GM18951 (cell line): ENCODE results near the gene COX6B1.

Experiments
- POLR2A ChIP-seq: IDR thresholded peaks from 4 replicates; pipeline ENCODE4 v1.6.1; 2011; ENCODE audit warnings: mild to moderate bottlenecking; ENCODE audit not compliant: insufficient read length, insufficient read depth; ENCODE audit errors: extremely low read depth
- in situ Hi-C: fragments of 300-500 bp; cut with MboI; formaldehyde crosslinking; loops from one replicate; pipeline ENCODE4 v1.12.0; 2022; ENCODE audit warnings: low sequenced_read_pairs, mixed read lengths, inconsistent platforms; ENCODE audit not compliant: unreplicated experiment

Gene COX6B1

DNA sequence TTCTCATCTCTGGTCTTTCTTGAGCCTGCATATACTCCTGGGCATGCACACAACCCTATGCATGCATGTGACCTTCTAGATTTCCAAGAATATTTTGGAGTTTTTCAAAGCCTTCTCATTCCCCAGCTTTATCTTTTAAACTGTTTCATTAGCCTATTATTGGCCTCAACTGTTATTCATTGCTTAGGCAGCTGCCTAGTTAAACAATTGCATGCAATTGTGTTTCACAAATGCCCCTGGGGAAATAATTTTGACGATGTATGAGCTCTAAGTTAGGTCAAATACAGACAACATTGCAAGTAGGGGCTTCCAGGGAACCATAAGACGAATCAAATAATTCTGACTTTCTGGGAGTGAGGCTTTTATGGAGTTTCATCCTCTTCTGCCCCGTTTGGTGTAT, 15.9 kb downstream of the COX6B1 start:
- no peak for TF ChIP-seq POLR2A
- in situ Hi-C loops = no loop called here

GRCh38 chr19:35665157-35665556, 17.0 kb downstream of the COX6B1 start:
- no peak for TF ChIP-seq POLR2A
- in situ Hi-C loops = no loop called here

DNA sequence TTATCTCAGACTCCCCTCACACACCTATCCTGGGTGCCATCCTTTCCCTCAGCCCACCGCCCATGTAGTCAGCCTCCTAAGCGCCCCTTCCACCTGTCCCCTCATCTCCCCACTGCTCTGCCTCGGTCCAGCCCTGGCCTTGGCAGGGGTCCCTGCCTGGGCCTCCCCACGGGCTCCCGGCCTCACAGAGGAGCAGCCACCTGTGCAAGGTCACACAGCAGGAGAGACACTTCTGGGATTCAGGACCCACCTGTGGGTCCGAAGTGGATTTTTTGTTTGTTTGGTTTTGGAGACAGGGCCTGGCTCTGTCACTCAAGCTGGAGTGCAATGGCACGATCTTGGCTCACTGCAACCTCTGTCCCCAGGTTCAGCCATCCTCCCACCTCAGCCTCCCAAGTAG, 17.5 kb downstream of the COX6B1 start:
- no peak for TF ChIP-seq POLR2A
- in situ Hi-C loops = no loop called here

DNA sequence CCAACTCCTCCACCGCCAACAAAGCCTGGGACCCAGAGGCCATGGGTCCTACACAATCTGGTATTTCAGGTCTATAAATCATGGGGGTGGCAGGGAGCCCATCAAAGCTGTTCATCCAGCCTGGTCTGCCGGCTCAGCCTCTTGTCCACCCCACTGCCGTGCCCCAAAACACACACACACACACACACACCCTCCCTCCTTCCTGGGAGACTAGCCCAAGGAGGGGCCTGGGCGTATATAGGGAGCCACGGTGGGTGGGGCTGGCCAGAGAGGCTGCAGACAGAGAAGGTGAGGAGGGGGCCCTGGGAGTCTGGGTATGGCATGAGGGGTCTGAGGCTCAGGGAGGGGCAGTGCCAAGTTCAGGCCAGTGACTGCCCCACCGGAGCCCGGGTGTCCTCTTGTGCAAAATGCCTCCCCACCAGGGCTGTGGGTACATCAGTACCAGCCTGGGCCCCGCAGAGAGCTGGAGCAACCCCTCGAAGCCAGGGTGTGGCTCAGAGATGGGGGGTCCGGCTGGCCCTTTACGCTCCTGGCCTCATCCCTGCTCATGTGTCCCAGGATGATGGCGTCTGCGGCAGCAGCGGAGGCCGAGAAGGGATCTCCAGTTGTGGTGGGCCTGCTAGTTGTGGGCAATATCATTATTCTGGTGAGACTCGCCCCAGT, 18.3 kb downstream of the COX6B1 start, which contains the start of gene UPK1A:
Gene UPK1A, plus strand, starts transcription at position 267 of the 663 bp plus-strand sequence. Its CDS starts 296 bp downstream, at position 563.
- TF ChIP-seq POLR2A = no peak
- in situ Hi-C loops = no loop called here

DNA sequence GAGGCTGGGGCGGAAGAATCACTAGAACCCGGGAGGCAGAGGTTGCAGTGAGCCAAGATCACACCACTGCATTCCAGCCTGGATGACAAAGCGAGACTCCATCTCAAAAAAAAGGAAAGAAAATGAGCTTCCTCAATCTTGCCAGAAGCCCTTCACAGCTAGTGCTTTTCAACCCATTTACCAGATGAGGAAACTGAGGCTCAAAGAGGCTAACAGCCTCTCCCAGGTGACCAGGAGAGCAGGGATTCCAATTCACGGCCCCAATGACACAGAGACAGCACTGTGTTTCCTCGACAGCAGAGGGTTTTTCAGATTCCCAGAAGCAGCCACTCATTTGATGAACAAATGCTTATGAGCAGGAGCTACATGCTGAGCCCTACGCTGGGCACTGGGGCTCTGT, 21.4 kb downstream of the COX6B1 start:
- in situ Hi-C loops = no loop called here
- TF ChIP-seq POLR2A = no peak

- TF ChIP-seq POLR2A = no peak
- in situ Hi-C loops = no loop called here
These were observed 21.9 kb downstream of the COX6B1 start for GRCh38 chr19:35669974-35670373.

- TF ChIP-seq POLR2A = no peak
- in situ Hi-C loops = no loop called here
These were observed 22.6 kb downstream of the COX6B1 start for GRCh38 chr19:35670686-35671085.

- in situ Hi-C loops = no loop called here
- TF ChIP-seq POLR2A = no peak
These were observed 23.7 kb downstream of the COX6B1 start for GRCh38 chr19:35671818-35672217.

DNA sequence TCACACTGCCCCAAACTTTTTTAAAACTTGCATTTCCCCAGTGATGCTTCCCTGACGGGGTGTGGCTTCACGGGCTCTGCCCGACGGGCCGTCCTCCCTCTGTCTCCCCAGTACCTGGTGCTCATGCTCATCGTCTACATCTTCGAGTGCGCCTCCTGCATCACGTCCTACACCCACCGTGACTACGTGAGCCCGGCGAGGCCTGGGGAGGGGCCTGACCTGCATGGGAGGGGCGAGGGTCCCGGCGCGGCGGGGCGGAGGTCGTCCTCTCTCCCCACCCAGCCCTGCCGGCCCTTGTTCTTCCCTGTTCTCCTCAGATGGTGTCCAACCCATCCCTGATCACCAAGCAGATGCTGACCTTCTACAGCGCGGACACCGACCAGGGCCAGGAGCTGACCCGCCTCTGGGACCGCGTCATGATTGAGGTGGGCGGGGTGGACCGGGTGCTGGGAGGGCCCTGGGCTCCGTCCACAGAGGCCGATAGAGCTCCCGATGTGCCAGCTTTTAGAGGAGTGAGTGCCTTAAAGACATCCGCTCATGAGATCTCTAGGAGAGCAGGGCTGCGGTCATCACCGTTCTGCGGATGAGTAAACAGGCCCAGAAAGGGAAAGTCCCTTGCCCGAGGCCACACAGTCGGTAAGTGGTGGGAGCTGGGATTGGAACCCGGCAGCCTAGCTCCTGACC, 25.1 kb downstream of the COX6B1 start:
- TF ChIP-seq POLR2A = no peak
- in situ Hi-C loops = no loop called here

- in situ Hi-C loops = no loop called here
- no peak for TF ChIP-seq POLR2A
These were observed 27.5 kb downstream of the COX6B1 start for GRCh38 chr19:35675589-35676140.

GRCh38 chr19:35689836-35690235, 41.7 kb downstream of the COX6B1 start:
- in situ Hi-C loops = loop anchor here (10.0 kb wide), 1 partner anchor 245 kb away; the partner anchor contains the start of gene LRFN3
- TF ChIP-seq POLR2A = no peak

GRCh38 chr19:35691106-35691505, 43.0 kb downstream of the COX6B1 start:
- in situ Hi-C loops = loop anchor here (10.0 kb wide), 1 partner anchor 244 kb away; the partner anchor contains the start of gene LRFN3

DNA sequence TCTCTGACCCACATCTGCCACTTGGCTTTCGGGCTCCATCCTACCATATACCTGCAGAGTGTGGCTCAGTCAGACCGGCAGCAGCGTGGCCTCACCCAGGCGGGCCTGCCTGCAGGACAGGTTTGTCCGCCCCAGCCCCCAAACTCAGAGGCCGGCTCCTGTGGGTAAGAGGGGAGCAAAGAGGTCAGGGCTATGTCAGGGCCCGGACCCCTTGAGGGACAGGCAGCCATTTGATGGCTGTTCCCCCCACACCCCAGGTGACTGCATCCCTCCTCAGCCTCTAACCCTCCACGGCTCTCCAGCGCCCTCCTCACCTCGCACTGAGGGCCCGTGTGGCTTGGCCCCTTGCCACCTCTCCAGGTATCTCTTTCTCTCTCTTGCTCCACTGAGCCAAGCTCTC, 43.9 kb downstream of the COX6B1 start:
- TF ChIP-seq POLR2A = no peak
- in situ Hi-C loops = loop anchor here (10.0 kb wide), 1 partner anchor 243 kb away; the partner anchor contains the start of gene LRFN3

GRCh38 chr19:35693422-35693821, 45.3 kb downstream of the COX6B1 start:
- TF ChIP-seq POLR2A = no peak
- in situ Hi-C loops = loop anchor here (10.0 kb wide), 1 partner anchor 241 kb away; the partner anchor contains the start of gene LRFN3
